B cell (primary cell): Measurements from ENCODE around the gene TIMP2.

Experiments used
- CTCF ChIP-seq: fragments of 200-600 bp; IDR thresholded peaks from one replicate; pipeline ENCODE4 v1.8.0; 2022; ENCODE audit warnings: antibody characterized with exemption, mild to moderate bottlenecking
- EZH2 ChIP-seq: IDR thresholded peaks from 2 replicates; pipeline ENCODE4 v1.6.1; 2012; ENCODE audit warnings: borderline replicate concordance, low read depth, mild to moderate bottlenecking, moderate library complexity, low read length; ENCODE audit not compliant: insufficient read depth, poor library complexity, severe bottlenecking

GRCh38 chr17:78900816-78901215, 24.4 kb downstream of the TIMP2 start:
- no peak for TF ChIP-seq EZH2
- TF ChIP-seq CTCF: no peak
